Measurements from ENCODE around the gene SLC34A3.

The SLC34A3 gene

DNA sequence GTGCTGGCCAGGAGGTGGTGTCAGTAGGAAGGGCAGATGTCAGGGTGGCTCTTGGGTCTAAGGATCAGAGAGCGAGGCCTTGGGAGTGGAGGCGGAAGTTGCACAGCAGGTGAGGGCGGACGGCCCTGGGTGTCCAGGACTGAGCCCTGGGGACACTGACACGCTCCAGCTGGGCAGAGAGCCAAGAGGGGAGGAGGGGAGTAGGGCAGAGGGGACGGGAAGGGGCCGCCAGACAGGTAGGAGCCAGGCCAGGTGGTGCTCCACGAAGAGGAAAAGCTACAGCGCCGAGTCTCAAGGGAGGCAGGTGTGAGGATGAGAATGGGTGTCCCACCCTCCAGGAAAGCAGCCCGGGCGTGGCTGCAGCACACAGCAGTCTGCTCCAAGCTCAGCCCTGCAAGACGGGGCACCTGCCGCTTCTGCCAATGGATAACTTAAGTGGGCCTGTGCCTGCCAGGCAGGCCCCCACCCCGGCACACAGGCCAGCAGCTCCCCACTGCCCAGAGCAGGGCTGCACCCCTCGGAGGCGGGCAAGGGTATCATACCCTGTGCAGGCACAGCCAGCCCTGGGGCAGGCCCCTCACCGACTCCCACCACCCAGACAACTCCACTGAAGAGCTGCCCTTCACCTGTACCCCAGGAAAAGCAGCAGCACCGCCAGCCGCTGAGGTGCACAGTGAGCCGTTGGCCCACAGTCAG lies 35.0 kb upstream of the SLC34A3 start:
- DNase-seq (ENCODE audit: low spot score) = no peak

DNA sequence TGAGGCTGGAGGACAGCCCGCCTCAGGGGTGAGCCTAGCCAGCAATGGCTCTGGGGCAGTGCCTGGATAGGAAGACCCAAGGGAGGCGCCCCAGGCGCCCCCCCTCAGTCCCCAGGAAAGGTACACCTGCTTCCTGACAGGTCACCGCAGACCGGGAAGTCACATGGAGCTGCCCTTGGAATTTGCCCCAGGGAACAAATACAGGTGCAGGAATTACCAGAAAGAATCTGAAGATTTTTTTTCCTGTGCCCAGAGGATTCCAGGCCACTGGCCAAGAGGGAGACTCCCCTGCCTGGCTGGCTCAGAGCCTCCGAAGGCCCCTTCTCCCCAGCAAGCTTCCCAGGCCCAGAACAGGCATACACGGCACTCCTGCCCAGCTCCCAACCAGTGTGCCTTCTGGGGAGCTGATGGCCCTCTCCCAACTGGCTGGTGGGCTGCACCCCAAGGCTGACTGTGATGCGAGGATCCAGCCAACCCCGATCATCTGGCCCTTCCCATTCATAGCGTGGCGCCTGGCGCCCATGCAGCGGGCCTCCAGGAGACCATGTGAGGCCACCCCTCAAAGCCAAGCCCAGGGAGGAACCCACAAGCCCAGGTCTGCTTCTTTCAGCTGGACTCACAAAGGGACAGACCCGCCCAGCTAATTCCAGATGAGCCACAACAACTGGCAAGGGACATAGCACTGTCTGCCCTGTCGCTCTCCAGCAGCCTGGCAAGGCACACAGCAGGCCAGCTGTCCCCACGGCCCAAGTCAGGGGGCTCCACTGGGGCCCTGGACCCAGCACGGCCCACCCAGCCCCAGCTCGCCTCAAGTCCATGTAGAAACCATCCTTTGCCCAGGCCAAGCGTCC lies 32.4 kb upstream of the SLC34A3 start:
- no peak for DNase-seq (ENCODE audit: low spot score)

DNA sequence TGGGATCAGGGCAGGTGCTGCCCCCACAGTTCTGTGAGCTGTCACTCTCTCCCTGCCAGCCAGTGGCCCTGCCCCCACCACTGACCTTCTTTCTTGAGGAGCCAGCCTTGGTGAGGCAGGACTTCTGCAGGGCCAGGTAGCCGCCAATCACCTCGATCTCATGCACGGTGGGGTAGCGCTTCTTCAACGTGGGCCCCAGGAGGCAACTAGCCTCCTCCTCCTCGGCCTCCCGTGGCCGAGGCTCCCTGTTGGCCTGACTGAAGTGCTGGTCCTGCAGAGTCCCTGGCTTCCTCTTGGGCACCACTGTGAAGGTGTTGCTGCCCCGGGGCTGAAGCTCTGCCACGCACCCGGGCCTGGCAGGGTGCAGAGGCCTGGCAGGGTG lies 31.8 kb upstream of the SLC34A3 start:
- peak; percentile 7 for DNase-seq (ENCODE audit: low spot score)

DNA sequence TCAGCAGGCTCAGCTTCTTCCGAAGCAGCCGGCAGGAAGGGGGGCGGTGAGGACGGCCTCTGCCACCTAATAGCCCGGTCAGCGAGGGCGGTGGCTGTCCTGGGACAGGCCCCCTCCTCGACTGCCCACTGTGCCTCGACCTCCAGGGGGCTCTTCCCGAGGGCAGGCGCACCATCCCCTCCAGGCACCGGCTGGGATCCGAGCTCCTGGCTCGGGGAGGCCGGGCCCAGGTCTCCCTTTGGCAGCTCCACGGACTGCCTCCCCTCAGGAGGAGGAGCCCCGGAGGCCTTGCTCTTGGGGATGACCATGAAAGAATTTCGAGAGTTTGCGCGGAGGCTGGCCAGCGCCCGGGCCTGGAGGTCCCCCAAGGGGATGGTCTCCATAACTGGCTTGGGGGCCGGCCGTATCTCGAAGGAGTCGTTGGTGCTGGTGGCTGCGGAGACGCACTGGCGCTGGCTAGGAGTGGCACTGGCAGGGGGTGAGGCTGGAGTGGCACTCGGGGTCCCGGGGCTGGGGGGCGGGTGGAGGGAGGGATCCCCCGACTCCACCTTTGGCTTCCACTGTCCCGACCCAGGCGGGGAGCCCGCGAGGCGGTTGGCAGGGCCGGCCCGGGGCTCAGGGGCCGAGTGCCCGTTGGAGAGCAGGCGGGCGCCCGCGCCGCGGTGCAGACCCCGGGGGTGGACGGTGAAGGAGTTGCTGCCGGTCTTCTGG lies 31.1 kb upstream of the SLC34A3 start:
- no peak for DNase-seq (ENCODE audit: low spot score)

DNA sequence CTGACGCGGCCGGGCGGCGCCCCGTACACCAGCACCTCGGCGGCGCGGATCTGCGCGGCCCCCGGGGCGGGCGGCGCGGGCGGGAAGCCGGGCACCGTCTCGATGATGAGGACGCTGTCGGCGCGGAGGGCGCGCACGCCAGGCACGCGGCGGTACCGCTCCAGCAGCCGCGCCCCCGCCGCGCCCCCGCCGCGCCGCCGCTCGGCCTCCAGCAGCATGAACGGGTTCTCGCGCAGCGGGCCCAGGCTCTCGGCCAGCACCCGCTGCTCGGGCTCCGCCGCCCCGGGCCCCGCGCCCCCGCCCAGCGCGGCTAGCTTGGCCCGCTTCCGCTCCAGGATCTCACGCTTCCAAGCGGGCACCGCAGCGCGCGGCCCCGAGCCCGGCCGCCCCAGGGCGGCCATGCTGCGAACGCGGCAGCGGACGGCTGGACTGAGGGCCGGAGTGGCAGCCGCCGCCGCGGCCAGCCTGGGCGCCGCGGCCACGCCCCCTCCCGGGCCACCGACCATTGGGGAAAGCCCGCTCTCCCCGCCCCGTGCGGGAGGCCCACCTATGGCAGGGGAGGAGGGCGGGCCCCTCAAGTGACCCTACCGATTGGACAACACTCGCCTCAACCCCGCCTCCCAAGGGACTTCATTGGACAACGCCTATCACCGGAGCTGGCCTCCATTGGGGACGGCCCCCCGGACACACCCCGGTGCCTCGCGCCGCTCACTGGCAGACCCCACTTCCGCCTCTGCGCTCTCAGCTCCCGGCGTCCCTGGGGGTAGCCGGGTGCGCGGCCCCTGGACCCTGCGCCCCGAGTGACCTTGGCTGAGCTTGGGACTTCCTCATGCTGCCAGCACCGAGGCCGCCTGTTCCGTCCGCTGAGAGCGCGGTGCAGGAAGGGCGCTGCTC lies 30.1 kb upstream of the SLC34A3 start, which contains the start of gene TPRN:
TSS of gene TPRN (minus strand) at position 431 of the 894 bp plus-strand sequence. CDS start at position 401, 30 bp downstream.
- peak; percentile 99 for DNase-seq (ENCODE audit: low spot score)

DNA sequence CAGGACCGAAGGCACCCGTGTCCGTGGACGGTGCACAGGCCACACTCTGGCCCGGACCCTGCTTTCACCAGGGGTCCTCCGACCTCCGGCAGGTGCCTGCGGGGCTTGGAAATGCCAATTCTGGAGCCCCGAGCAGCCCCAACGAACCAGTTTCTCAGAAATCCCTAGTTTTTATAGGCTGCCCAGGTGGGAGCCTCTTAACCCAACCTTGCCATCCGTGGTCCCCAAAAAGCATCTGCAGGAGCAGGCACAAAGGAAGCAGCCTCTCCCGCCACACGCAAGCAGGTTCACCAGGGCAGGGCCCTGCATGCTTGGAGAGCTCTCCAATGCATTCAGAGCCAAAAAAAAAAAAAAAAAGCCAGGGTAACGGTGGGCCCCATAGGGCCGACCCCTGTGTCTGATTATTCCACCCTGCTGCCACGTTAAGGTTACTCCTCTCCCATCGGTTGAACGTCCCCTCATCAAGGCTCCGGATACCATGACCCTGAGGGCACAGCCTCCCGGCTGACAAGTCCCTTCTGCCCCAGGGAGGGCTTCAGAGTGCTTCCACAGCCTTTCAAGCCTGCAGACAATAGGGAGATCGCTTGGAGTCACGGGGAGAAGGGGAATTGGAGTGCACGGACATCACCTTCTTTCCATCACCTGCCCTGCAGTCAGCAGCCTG lies 29.4 kb upstream of the SLC34A3 start:
- DNase-seq (ENCODE audit: low spot score) = no peak

GRCh38 chr9:137202966-137203365 lies 27.7 kb upstream of the SLC34A3 start:
- no peak for DNase-seq (ENCODE audit: low spot score)

- no peak for DNase-seq (ENCODE audit: low spot score)
Observed at GRCh38 chr9:137204731-137205125, 26.0 kb upstream of the SLC34A3 start.

- DNase-seq (ENCODE audit: low spot score) = peak; percentile 82
Observed at GRCh38 chr9:137205126-137206069, 25.3 kb upstream of the SLC34A3 start, which contains the start of the genes NDOR1 and TMEM203. NDOR1 (plus strand) TSS chr9:137205700; CDS start chr9:137205778, 78 bp downstream. TMEM203 (minus strand) TSS chr9:137205648; CDS start chr9:137205414, 234 bp downstream.

DNA sequence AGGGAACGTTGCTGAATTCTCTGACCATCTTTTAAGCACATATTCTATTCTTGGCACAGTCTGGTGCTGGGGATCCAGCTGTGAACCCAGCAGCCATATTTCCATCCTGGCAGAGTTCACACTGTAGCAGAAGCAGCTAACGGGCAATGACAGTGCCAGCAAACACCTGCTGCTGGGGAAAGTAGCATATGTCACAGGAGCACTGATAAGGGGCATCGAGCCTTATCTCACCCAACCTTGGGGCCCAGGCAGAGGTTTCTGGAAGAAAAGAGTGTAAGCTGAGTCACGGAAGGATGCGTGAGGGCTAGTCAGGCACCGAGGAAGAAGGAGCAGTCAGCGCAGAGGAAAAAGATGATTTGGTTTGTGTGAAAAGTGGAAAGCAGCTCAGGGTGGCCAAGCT lies 24.1 kb upstream of the SLC34A3 start:
- no peak for DNase-seq (ENCODE audit: low spot score)

DNA sequence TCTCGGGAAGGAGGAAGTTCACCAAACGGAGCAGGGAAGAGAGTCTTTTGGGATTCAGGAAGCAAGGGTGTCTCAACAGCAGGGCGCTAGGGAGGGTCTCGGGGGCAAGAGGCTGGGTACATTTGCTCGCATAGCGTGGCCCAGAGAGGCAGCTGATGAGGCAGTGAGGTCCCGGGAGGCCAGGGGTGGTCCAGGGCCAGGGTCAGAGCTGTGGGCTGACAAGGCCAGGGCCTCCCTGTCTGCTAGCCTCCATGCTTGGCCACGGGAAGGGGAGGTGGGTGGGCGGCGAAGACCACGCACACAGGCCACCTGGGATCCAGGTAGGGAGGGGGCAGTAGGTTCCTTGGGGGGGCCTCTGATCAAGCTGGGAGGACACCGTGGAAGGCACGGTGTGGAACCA lies 19.2 kb upstream of the SLC34A3 start:
- no peak for DNase-seq (ENCODE audit: low spot score)

- DNase-seq (ENCODE audit: low spot score) = no peak
Observed at GRCh38 chr9:137212520-137212919, 18.2 kb upstream of the SLC34A3 start.

GRCh38 chr9:137213160-137214060 lies 17.3 kb upstream of the SLC34A3 start:
- no peak for DNase-seq (ENCODE audit: low spot score)

GRCh38 chr9:137214620-137215019 lies 16.1 kb upstream of the SLC34A3 start:
- DNase-seq (ENCODE audit: low spot score) = no peak

GRCh38 chr9:137215196-137215986 lies 15.3 kb upstream of the SLC34A3 start:
- DNase-seq (ENCODE audit: low spot score) = no peak

DNA sequence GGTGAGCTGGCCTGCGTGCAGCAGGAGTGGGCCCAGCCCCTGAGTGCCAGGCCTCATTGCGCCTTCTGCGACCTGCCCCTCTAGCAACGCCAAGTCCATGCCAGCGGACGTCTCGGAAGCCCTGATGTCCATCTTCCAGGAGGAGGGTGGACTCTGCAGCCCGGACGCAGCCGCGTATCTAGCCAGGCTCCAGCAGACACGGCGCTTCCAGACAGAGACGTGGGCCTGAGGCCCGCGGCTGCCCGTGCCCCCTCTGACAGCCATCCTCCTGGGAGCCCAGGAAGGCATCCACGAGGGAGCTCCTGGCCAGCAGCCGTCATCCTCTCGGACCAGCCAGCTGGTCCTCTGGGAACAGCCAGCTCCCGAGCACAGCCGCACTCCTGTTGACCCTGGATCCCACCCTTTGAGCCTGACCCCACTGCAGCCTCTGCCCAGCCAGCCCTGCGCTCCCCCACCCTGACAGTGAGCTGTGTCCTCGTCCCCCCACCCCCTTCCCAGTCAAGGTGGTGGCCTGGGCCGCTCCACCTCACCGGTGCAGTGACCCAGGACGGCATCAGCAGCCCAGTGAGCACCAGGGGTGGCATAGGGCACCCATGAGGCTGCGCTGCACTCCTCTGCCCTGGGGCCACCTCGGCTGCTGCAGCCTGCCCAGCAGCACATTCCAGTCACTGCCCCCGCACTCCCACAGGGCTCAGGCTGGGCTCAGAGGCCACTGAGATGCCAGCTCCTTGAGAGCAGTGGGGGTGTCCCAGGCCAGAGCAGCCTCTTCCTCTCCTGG lies 14.3 kb upstream of the SLC34A3 start:
- DNase-seq (ENCODE audit: low spot score) = no peak
